T47D (cell line): ENCODE measurements around the gene RAD51D.
"Not testable (repeated sequence)": the region's sequence is repeated elsewhere in the genome, so short reads cannot be mapped to it uniquely, and the experiment has no call there.

Source experiments
- DNase-seq, 2 experiments: peaks; one replicate each; pipeline versions ENCODE4 v3.0.0 to v3.0.0-alpha.2; 2011 to 2012; ENCODE audit warnings: low read depth in 1 of 2, low spot score in 1 of 2
- JUND ChIP-seq: IDR thresholded peaks from 2 replicates; pipeline ENCODE4 v1.6.1; 2012; ENCODE audit warnings: low read depth
- in situ Hi-C: cut with HindIII; loops from 2 replicates; pipeline ENCODE4 v1.10.0; 2016; ENCODE audit warnings: low sequenced_read_pairs, low pct_unique_long_range_greater_than_20kb

The RAD51D gene

DNA sequence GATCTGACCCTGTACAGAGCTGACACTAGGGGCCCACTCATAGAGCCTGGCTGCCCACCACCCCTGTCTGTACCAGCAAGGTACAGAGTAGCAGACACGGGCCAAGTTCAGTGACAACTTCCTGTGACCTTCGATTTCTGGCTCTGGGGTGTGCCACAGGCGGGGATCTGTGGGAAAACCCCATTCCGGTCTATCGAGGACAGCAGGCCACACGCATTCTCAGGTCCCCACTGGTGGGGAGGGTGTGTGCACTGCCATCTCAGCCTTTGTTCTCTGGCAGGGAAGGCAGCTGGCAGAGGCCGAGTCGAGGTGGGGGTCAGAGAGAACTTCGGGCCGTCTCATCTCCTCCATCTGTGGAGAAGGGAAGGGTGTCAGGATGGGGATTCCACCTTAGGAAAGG is 12.4 kb upstream of the RAD51D start:
- no peak for DNase-seq
- TF ChIP-seq JUND: no peak
- in situ Hi-C loops: no loop called here

GRCh38 chr17:35130392-35130791 is 10.7 kb upstream of the RAD51D start:
- DNase-seq: no peak
- in situ Hi-C loops: no loop called here
- TF ChIP-seq JUND: no peak

DNA sequence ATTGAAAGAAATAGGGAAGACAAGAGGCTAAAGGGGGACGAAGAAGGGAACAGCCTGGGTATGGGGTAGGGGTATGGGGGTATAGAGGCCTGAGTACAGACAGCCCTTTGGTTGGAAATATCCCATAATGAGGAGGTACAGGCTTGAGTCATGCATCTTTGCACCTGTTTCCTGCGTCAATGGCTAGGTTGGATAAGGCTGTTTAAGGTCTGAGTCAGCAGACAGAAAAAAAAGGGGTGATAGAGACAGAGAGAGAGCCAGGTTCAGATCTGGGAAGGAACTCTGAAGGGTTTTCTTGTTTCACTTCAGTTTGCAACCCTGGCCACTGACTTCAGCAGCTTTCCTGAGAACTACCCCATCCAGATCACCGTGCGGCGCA is 10.3 kb upstream of the RAD51D start:
- DNase-seq: no peak
- in situ Hi-C loops: no loop called here
- TF ChIP-seq JUND: no peak

GRCh38 chr17:35129154-35129972 is 9.7 kb upstream of the RAD51D start:
- no peak for TF ChIP-seq JUND
- DNase-seq: no peak
- in situ Hi-C loops: no loop called here

DNA sequence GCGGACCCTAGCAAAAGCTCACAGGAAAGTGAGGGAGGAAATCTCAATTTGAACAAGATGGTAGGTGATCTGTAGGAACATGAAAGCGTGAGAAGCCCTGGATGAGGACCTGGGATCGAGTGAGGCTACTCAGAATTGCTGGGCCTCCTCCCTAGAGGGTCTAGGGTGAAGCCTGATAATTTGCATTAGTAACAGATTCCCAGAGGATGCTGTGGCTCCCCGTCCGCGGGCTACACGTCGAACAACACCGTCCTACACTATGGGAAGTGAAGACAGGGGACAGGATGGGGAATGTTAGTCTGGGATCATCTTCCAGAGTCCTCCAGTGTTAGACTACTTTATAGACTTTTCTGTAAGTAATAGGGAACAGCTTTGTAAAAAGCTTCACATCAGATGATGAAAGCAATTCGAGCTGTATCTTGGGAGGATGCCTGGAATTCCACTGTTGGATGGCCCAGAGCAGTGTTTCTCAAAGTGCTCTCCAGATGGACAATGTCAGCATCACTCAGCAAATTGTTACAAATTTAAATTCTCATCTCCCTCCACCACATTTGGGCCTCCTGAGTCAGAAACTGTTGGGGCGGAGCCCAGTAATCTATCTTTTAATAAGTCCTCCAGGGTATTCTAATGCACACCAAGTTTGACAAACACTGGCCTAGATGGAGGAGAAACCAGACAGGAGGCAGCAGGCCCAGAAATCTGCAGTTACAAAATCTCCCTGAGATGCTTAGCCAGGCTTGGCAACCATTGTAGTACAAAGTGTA is 8.3 kb upstream of the RAD51D start:
- DNase-seq: no peak
- in situ Hi-C loops: no loop called here
- no peak for TF ChIP-seq JUND

DNA sequence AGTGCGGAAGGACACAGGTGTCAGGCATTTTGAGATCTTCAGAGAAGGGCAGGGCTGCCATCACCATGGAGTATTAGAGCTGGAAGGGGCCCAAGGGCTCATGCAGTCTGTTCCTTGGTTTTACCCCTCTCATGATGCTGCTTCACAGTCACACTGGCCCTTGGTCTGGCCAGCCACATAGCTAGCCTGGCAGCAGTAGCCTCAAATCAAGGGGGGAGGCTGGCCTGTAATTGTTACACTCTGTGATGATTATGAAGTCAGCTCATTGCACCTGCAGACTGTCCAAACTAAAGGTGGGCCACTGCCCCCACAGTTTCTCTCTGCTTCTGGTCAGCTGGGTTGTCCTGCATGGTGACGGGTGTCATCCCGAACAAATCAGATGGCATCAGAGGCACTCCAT is 1.7 kb upstream of the RAD51D start, which contains the start of gene FNDC8:
Gene FNDC8, plus strand, starts transcription at position 301 of the 400 bp plus-strand sequence. Its CDS starts 79 bp downstream, at position 380.
- no peak for DNase-seq
- in situ Hi-C loops: no loop called here
- no peak for TF ChIP-seq JUND

DNA sequence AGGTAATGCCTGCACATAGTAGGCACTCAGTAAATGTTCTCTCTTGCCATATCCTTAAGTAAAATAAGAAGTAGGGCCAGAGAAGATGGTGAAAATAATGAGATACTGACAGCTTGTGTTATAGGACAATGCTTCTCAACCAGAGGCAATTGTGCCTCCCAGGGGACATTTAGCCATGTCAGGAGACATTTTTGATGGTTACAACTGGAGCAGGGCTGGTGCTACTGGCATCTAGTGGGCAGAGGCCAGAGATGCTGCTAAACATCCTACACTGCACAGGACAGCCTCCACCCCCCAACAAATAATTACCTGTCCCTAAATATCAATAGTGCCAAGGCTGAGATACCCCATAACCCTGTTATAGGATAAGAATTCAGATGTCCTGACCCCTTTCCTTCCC is 1.7 kb downstream of the RAD51D start:
- in situ Hi-C loops: no loop called here
- no peak for TF ChIP-seq JUND
- DNase-seq: peak in 1 of 2 experiments; percentile 72

DNA sequence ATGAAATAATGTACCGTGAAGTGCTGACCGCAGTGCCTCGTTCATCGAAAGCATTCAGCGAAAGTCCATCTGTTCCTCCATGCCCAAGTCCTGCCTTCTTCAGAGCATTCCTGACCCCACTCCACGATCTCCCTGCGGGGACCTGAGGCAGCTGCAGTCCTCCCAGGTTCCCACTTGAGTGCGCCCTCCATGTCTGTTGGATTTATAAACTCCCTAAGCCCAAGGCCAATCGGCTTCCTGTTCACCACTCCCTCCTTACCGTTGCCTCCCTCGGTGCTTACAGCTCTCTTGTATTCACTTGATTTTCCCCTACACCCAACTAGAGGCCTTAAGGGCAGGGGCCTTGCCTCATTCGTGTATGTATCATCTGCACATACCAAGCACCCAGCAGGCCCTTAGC is 2.8 kb downstream of the RAD51D start:
- in situ Hi-C loops: no loop called here
- TF ChIP-seq JUND: no peak
- DNase-seq: no peak

DNA sequence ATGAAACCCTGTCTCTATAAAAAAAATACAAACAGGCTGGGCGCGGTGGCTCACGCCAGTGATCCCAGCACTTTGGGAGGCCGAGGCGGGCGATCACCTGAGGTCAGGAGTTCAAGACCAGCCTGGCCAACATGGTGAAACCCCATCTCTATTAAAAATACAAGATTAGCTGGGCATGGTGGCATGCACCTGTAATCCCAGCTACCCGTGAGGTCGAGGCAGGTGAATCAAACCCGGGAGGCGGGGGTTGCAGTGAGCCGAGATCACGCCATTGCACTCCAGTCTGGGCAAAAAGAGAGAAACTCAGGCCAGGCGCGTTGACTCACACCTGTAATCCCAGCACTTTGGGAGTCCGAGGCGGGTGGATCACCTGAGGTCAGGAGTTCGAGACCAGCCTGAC is 8.9 kb downstream of the RAD51D start:
- in situ Hi-C loops, DNase-seq: not testable (repeated sequence)

DNA sequence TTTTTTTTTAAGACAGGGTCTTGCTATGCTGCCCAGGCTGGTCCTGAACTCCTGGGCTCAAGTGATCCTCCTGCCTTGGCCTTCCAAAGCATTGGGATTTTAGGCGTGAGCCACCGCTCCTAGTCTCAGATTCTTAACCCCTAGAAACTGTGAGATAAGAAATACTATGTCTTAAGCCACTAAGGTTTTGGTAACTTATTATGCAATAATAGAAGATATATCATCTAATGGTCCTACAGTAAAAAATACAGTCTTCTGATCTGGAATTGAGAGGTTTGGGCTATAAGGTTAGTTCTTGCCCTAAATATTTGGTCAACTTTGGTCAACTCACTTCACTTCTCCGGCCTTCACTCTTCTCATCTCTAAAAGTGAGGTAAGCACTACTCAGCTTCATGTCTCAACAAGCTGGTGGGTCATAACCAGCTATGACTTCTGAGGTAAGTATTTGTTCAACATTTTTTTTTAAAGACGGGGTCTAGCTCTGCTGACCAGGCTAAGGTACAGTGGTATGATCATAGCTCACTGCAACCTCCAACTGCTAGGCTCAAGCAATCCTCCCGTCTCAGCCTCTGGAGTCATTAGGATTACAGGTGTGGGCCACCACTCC is 14.7 kb downstream of the RAD51D start:
- DNase-seq: no peak
- TF ChIP-seq JUND: no peak
- in situ Hi-C loops: no loop called here

GRCh38 chr17:35103271-35103670 is 16.4 kb downstream of the RAD51D start:
- TF ChIP-seq JUND: no peak
- in situ Hi-C loops: no loop called here
- peak in 1 of 2 experiments; percentile 15 for DNase-seq

- no peak for DNase-seq
- TF ChIP-seq JUND: no peak
- in situ Hi-C loops: no loop called here
These were observed 17.9 kb downstream of the RAD51D start for GRCh38 chr17:35101725-35102124.

GRCh38 chr17:35101036-35101435 is 18.6 kb downstream of the RAD51D start:
- no peak for TF ChIP-seq JUND
- no peak for DNase-seq
- in situ Hi-C loops: no loop called here
